Cardiac septum (tissue), 1 donor: ENCODE results near the gene EPB41L5. TPM values are rescaled to one million over a fixed set of nuclear protein-coding genes. Genes with fewer than 3 reads are reported as not detected.
A peak's percentile ranks its signal among the peaks of the same experiment; 100 is the strongest.
"Not testable (repeated sequence)": the region's sequence is repeated elsewhere in the genome, so short reads cannot be mapped to it uniquely, and the experiment has no call there.

Experiments
- DNase-seq: peaks from one replicate; pipeline ENCODE4 v3.0.0-alpha.2; 2020; ENCODE audit warnings: low spot score
- intact Hi-C: fragments of 100-400 bp; cut with DNase I; formaldehyde crosslinking; loops from one replicate; pipeline ENCODE4 v1.14.0; 2022
- total RNA-seq: library from RNA; stranded (reverse); fragmentation: NEBNext Ultra II Directional; extraction: Animal tissue kit (Norgen Biotek cat#: 25700); gene quantifications from one replicate; pipeline ENCODE4 v1.2.1, GENCODE V29; 2021
- donor health status: DM: no; HTN: no; CAD: no.

EPB41L5 gene
- total RNA-seq, 1 donor from 2014 or later: 15.7 TPM

GRCh38 chr2:120177001-120177621, 164.2 kb downstream of the EPB41L5 start:
- peak; percentile 86 for DNase-seq
- intact Hi-C loops: loop anchor here (5.0 kb wide), 1 partner anchor 475 kb away; no protein-coding TSS in a partner anchor

GRCh38 chr2:120177973-120178372, 165.1 kb downstream of the EPB41L5 start:
- DNase-seq: no peak
- intact Hi-C loops: loop anchor here (5.0 kb wide), 1 partner anchor 476 kb away; no protein-coding TSS in a partner anchor

- intact Hi-C loops: loop anchor here (5.0 kb wide), 1 partner anchor 477 kb away; no protein-coding TSS in a partner anchor
- DNase-seq: no peak
Measured at GRCh38 chr2:120179396-120179795, 166.5 kb downstream of the EPB41L5 start.

- DNase-seq: no peak
- intact Hi-C loops: no loop called here
Measured at GRCh38 chr2:120180066-120180465, 167.2 kb downstream of the EPB41L5 start.

- no peak for DNase-seq
- intact Hi-C loops: no loop called here
Measured at GRCh38 chr2:120182019-120182560, 169.2 kb downstream of the EPB41L5 start.

GRCh38 chr2:120189189-120189588, 176.3 kb downstream of the EPB41L5 start:
- DNase-seq: no peak
- intact Hi-C loops: no loop called here

- intact Hi-C loops: no loop called here
- DNase-seq: no peak
Measured at GRCh38 chr2:120192280-120192679, 179.4 kb downstream of the EPB41L5 start.

GRCh38 chr2:120195553-120195952, 182.7 kb downstream of the EPB41L5 start:
- DNase-seq: no peak
- intact Hi-C loops: no loop called here

- intact Hi-C loops, DNase-seq: not testable (repeated sequence)
Measured at GRCh38 chr2:120199817-120200459, 187.1 kb downstream of the EPB41L5 start.

- peak; percentile 85 for DNase-seq
- intact Hi-C loops: no loop called here
Measured at GRCh38 chr2:120203251-120204021, 190.6 kb downstream of the EPB41L5 start.

GRCh38 chr2:120204022-120204405, 191.1 kb downstream of the EPB41L5 start:
- no peak for DNase-seq
- intact Hi-C loops: no loop called here

GRCh38 chr2:120204417-120204816, 191.5 kb downstream of the EPB41L5 start:
- DNase-seq: no peak
- intact Hi-C loops: no loop called here

GRCh38 chr2:120204945-120205670, 192.2 kb downstream of the EPB41L5 start:
- intact Hi-C loops: no loop called here
- DNase-seq: no peak

GRCh38 chr2:120206022-120206581, 193.2 kb downstream of the EPB41L5 start:
- no peak for DNase-seq
- intact Hi-C loops: no loop called here

GRCh38 chr2:120208381-120209353, 195.8 kb downstream of the EPB41L5 start:
- intact Hi-C loops: no loop called here
- no peak for DNase-seq

GRCh38 chr2:120209427-120210269, 196.8 kb downstream of the EPB41L5 start:
- intact Hi-C loops: no loop called here

GRCh38 chr2:120210270-120210693, 197.4 kb downstream of the EPB41L5 start:
- intact Hi-C loops: no loop called here
- no peak for DNase-seq

More at GRCh38 chr2:120209427-120210269, 196.8 kb downstream of the EPB41L5 start:
- no peak for DNase-seq
